ENCODE results near the gene PSMB5.

DNA sequence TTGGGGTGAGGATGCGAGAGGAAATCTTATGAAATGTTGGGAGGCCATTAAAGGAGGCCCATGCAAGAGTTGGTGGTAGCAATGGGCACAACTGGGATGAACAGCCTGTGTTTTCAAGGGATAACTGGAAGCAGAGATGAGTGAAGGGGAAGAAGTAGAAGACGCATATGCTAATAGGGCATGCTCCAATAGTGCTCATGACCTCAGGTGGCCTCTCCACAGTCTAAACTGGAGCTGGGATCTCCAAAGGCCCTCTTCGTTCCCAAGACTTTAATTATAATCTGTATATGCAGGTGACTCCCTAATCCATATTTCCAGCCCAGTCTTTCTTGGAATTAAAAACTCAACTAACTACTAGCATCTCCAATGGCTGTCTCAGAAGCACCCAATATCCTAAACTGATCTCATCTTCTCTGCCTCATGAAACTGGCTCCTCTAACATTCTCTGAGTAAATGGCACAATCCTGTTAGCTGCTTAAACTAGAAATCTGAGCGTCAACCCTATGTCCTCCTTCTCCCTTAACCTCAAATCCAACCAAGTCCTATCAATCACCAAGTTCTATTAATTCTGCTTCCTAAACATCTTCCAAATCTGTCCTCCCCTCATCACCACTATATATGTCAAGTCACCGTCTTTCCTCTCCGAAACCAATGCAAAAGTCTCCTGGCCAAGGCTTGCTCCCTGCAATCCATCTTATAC is 49.6 kb downstream of the PSMB5 start:
- TF ChIP-seq, protein P1, sequence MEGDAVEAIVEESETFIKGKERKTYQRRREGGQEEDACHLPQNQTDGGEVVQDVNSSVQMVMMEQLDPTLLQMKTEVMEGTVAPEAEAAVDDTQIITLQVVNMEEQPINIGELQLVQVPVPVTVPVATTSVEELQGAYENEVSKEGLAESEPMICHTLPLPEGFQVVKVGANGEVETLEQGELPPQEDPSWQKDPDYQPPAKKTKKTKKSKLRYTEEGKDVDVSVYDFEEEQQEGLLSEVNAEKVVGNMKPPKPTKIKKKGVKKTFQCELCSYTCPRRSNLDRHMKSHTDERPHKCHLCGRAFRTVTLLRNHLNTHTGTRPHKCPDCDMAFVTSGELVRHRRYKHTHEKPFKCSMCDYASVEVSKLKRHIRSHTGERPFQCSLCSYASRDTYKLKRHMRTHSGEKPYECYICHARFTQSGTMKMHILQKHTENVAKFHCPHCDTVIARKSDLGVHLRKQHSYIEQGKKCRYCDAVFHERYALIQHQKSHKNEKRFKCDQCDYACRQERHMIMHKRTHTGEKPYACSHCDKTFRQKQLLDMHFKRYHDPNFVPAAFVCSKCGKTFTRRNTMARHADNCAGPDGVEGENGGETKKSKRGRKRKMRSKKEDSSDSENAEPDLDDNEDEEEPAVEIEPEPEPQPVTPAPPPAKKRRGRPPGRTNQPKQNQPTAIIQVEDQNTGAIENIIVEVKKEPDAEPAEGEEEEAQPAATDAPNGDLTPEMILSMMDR (IDR thresholded peaks at IDR 0.05), result no peak
- TF ChIP-seq POLR2A (IDR thresholded peaks at IDR 0.05), result no peak

Data from right lobe of liver (tissue), 4 donors.